HepG2 (cell line): ENCODE data around the gene CTDP1.

Experiments
- ARNTL ChIP-seq: sonication (generic); formaldehyde crosslinking; IDR thresholded peaks from 2 replicates; pipeline ENCODE4 v1.4.0; 2020; ENCODE audit warnings: mild to moderate bottlenecking, missing genetic modification reagents
- CTCF ChIP-seq: sonication (generic); formaldehyde crosslinking; IDR thresholded peaks from 2 replicates; pipeline ENCODE4 v1.5.0; 2020; ENCODE audit warnings: mild to moderate bottlenecking, missing genetic modification reagents, moderate library complexity
- IRF2 ChIP-seq: IDR thresholded peaks from 2 replicates; pipeline ENCODE4 v1.6.1; 2018; ENCODE audit warnings: missing genetic modification reagents, missing compliant biosample characterization
- KAT8 ChIP-seq: IDR thresholded peaks from 2 replicates; pipeline ENCODE4 v1.6.1; 2016; ENCODE audit warnings: missing genetic modification reagents, missing compliant biosample characterization
- POLR2AphosphoS5 ChIP-seq: IDR thresholded peaks from 2 replicates; pipeline ENCODE4 v1.6.1; 2012; ENCODE audit warnings: low read depth, low read length
- ZNF138 ChIP-seq: sonication (generic); formaldehyde crosslinking; IDR thresholded peaks from 2 replicates; pipeline ENCODE4 v1.5.0; 2020; ENCODE audit warnings: mild to moderate bottlenecking, low read depth, missing genetic modification reagents
- ZNF264 ChIP-seq: sonication (generic); formaldehyde crosslinking; IDR thresholded peaks from 2 replicates; pipeline ENCODE4 v1.4.0; 2020; ENCODE audit warnings: missing genetic modification reagents
- ZNF556 ChIP-seq: sonication (generic); formaldehyde crosslinking; IDR thresholded peaks from 2 replicates; pipeline ENCODE4 v1.4.0; 2020; ENCODE audit warnings: mild to moderate bottlenecking, missing genetic modification reagents, borderline replicate concordance
- ZNF775 ChIP-seq: sonication (generic); formaldehyde crosslinking; IDR thresholded peaks from 2 replicates; pipeline ENCODE4 v1.4.0; 2020; ENCODE audit warnings: missing genetic modification reagents, mild to moderate bottlenecking, moderate library complexity, borderline replicate concordance

- TF ChIP-seq ZNF264 (CRISPR knock-in tag) (no peak), ARNTL (CRISPR knock-in tag) (no peak), ZNF775 (CRISPR knock-in tag) (no peak), KAT8 (CRISPR knock-in tag) (no peak), ZNF556 (CRISPR knock-in tag) (no peak), CTCF (CRISPR knock-in tag) (no peak), POLR2AphosphoS5 (no peak), ZNF138 (CRISPR knock-in tag) (no peak), IRF2 (no peak)
Measured at GRCh38 chr18:79692056-79692455, 12.5 kb downstream of the CTDP1 start.
